ENCODE measurements around the gene LSM8.
"Not testable (repeated sequence)": the region's sequence is repeated elsewhere in the genome, so short reads cannot be mapped to it uniquely, and the experiment has no call there.

The LSM8 gene

GRCh38 chr7:118183786-118184564, at the start of gene LSM8:
LSM8 (plus strand) TSS chr7:118184164; CDS start chr7:118184224, 60 bp downstream.
- DNase-seq (ENCODE audit: low read depth, low spot score): peak; percentile 97

- not testable (repeated sequence) for DNase-seq (ENCODE audit: low read depth, low spot score)
Measured at GRCh38 chr7:118134420-118134819, 49.5 kb upstream of the LSM8 start.

- DNase-seq (ENCODE audit: low read depth, low spot score): no peak
Measured at GRCh38 chr7:118140468-118140867, 43.5 kb upstream of the LSM8 start.

GRCh38 chr7:118142012-118142411, 42.0 kb upstream of the LSM8 start:
- no peak for DNase-seq (ENCODE audit: low read depth, low spot score)

GRCh38 chr7:118148930-118149329, 35.0 kb upstream of the LSM8 start:
- DNase-seq (ENCODE audit: low read depth, low spot score): no peak

- no peak for DNase-seq (ENCODE audit: low read depth, low spot score)
Measured at GRCh38 chr7:118149394-118149793, 34.6 kb upstream of the LSM8 start.

- DNase-seq (ENCODE audit: low read depth, low spot score): no peak
Measured at GRCh38 chr7:118151671-118152070, 32.3 kb upstream of the LSM8 start.

- no peak for DNase-seq (ENCODE audit: low read depth, low spot score)
Measured at GRCh38 chr7:118152149-118152548, 31.8 kb upstream of the LSM8 start.

GRCh38 chr7:118152654-118153053, 31.3 kb upstream of the LSM8 start:
- no peak for DNase-seq (ENCODE audit: low read depth, low spot score)

GRCh38 chr7:118153551-118154177, 30.3 kb upstream of the LSM8 start:
- DNase-seq (ENCODE audit: low read depth, low spot score): no peak

- no peak for DNase-seq (ENCODE audit: low read depth, low spot score)
Measured at GRCh38 chr7:118158766-118159165, 25.2 kb upstream of the LSM8 start.

GRCh38 chr7:118169146-118169545, 14.8 kb upstream of the LSM8 start:
- no peak for DNase-seq (ENCODE audit: low read depth, low spot score)

GRCh38 chr7:118175740-118176139, 8.2 kb upstream of the LSM8 start:
- no peak for DNase-seq (ENCODE audit: low read depth, low spot score)

GRCh38 chr7:118179191-118179590, 4.8 kb upstream of the LSM8 start:
- no peak for DNase-seq (ENCODE audit: low read depth, low spot score)

GRCh38 chr7:118182593-118183427, 1.2 kb upstream of the LSM8 start:
- DNase-seq (ENCODE audit: low read depth, low spot score): peak; percentile 2

- DNase-seq (ENCODE audit: low read depth, low spot score): no peak
Measured at GRCh38 chr7:118183428-118183785, 557 bp upstream of the LSM8 start.

GRCh38 chr7:118184565-118184940, 589 bp downstream of the LSM8 start:
- peak; percentile 6 for DNase-seq (ENCODE audit: low read depth, low spot score)

- no peak for DNase-seq (ENCODE audit: low read depth, low spot score)
Measured at GRCh38 chr7:118185163-118185860, 1.3 kb downstream of the LSM8 start.

- no peak for DNase-seq (ENCODE audit: low read depth, low spot score)
Measured at GRCh38 chr7:118186501-118186900, 2.5 kb downstream of the LSM8 start.

GRCh38 chr7:118194571-118194970, 10.6 kb downstream of the LSM8 start:
- no peak for DNase-seq (ENCODE audit: low read depth, low spot score)

- peak; percentile 2 for DNase-seq (ENCODE audit: low read depth, low spot score)
Measured at GRCh38 chr7:118195837-118196474, 12.0 kb downstream of the LSM8 start.

Data from brain pericyte (primary cell).